GM18511 (cell line): ENCODE measurements around the gene ZSCAN21.

ENCODE experiments used
- ATAC-seq: cut with Tn5 transposase; IDR thresholded peaks from one replicate; pipeline ENCODE4 v1.9.1; 2021; ENCODE audit warnings: mild to moderate bottlenecking, moderate library complexity; ENCODE audit not compliant: unreplicated experiment

ZSCAN21 gene

GRCh38 chr7:100095289-100095688 lies 45.7 kb downstream of the ZSCAN21 start:
- no peak for ATAC-seq

DNA sequence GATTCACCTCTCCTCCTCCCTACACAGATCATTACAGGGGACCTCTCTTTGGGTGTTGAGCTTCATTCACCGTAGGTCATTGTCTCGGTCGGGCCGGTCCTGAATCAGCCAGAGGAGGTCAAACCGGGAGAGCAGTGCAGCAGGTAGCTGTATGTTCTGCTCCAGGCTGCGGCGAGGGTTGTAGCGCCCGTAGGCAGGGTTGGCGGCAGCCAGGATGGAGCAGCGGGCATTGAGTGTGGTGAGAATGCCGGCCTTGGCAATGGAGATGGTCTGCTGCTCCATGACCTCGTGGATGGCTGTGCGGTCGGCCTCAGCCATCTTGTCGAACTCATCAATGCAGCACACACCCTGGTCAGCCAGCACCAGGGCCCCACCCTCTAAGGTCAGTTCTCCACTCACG lies 46.1 kb downstream of the ZSCAN21 start:
- no peak for ATAC-seq

DNA sequence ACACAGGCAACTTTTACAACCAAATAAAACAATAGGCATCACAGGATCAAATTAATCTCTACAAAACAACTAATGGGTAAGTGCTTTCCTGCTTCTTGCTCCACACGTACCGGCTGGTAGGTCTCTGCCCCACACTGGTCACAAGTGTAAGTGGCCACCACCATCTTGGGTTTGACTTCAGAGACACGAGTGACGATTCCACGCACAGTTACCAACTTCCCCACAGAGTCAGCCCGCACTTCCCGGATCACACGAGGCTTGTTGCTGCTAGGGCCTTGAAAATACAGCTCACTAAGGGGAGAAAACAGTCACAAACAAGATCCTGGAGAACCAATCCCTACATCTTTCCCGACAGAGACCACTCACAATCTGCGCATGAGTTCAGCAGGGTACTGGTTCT lies 49.3 kb downstream of the ZSCAN21 start:
- ATAC-seq = no peak

GRCh38 chr7:100099452-100099851 lies 49.9 kb downstream of the ZSCAN21 start:
- no peak for ATAC-seq

DNA sequence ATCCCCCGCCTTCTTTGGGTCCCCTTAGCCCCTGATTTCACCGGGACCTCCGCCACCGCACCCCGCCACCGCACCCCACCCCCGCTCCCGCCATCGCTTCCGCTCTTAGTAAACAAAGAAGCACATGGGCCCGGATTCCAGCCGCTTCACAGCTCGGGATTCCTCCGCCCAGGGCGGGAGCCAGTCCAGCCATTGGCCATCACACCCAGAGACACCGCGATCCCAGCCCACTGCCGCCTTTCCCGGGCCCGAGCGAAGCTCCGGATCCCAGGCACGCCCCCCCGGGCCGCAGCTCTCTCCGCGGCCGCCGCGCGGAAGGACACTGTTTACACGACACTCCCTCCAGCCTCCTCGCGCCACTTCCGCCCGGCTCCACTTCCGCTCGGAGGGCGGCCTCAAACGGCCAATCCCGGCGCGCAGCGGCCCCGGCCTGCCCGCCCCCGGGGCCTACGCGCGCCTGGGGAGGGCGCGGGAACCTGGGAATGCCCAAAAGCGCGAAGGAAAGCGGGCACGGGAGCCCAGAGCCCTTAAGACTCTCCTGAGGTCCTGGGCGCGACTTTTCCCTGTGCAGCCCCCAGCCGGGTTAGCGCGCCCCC lies 50.9 kb downstream of the ZSCAN21 start:
- peak; percentile 78 for ATAC-seq

DNA sequence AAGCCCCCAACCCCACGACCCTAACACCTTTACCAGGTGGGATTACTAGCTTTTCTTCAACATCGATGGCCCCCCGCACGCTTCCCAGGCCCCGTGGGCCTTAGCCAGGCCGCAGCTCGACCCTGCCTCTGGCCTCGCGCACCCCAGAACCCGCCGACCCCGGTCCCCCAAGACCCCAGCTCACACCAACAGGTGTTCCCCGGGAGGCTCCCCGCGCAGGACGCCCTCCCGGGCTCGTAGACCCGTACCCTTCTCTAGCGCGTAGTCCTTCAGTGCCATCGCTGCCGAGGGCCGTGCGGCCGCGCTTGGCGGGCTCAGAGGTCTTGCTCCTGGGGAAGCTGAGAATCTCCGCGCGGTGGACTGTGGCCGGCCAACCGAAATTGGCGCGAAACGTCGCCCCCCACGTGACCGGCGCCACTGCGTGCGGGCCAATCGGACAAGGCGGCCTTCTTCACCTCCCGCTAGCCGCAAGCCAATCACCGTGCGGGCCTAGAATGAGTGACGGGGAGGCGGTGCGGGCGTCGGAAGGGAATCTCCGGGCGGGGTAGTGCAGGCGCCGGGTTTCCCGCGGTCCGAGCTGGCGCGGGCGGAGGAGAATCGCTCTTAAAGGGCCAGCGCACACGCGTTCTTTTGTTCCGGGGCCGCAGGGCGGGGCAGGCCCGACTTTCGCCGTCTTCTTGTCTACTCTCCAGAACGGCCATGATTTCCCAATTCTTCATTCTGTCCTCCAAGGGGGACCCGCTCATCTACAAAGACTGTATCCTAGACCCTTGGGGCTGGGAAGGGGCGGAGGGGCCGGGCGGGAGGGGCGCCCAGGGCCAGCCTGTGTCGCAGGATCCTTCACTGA lies 51.7 kb downstream of the ZSCAN21 start, which contains the start of the genes AP4M1 and MCM7:
Gene AP4M1, plus strand, starts transcription at position 628 of the 847 bp plus-strand sequence. Its CDS starts 72 bp downstream, at position 700.
Gene MCM7, minus strand, starts transcription at position 382 of the 847 bp plus-strand sequence. Its CDS starts 103 bp downstream, at position 279.
- ATAC-seq = peak; percentile 89

DNA sequence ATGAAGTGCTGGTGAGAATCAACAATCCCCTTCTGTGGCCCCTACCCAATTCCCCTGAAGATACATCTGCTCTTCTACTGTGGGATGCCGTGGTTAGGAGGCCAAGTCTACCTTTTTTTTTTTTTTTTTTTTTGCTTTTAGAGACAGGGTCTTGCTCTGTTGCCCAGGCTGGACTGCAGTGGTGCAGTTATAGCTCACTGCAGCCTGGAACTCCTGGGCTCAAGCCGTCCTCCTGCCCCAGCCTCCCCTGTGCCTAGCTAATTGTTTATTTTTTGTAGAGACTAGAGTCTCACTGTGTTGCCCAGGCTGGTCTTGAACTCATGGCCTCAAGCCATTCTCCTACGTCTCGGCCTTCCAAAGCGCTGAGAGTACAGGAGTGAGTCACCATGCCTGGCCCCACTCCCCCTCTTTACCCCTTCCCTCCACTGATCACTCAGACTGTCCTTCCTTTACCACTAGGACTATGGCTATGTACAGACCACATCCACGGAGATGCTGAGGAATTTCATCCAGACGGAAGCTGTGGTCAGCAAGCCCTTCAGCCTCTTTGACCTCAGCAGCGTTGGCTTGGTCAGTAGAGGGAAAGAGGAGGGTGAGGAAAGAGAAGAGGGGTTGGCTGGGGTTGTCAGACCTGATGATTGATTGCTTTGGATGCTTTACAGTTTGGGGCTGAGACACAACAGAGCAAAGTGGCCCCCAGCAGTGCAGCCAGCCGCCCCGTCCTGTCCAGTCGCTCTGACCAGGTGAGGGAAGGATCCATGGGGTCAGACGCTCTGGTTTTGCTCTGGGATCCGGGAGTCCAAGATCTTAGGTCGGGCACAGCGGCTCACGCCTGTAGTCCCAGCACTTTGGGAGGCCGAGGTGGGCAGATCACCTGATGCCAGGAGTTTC lies 53.6 kb downstream of the ZSCAN21 start:
- no peak for ATAC-seq

GRCh38 chr7:100105534-100105933 lies 56.0 kb downstream of the ZSCAN21 start:
- ATAC-seq = no peak

DNA sequence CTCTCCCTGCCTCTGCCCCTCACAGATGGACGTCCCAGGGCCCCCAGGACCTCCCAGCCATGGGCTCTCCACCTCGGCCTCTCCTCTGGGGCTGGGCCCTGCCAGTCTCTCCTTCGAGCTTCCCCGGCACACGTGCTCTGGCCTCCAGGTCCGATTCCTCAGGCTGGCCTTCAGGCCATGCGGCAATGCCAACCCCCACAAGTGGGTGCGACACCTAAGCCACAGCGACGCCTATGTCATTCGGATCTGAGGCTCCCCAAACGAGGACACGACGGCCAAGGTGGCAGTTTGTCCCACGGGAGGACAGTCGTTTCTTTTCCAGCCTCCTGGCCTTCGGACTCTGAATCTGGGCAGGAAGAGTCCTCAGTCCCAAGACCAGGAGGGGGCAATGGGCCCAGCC lies 57.1 kb downstream of the ZSCAN21 start:
- ATAC-seq = no peak

DNA sequence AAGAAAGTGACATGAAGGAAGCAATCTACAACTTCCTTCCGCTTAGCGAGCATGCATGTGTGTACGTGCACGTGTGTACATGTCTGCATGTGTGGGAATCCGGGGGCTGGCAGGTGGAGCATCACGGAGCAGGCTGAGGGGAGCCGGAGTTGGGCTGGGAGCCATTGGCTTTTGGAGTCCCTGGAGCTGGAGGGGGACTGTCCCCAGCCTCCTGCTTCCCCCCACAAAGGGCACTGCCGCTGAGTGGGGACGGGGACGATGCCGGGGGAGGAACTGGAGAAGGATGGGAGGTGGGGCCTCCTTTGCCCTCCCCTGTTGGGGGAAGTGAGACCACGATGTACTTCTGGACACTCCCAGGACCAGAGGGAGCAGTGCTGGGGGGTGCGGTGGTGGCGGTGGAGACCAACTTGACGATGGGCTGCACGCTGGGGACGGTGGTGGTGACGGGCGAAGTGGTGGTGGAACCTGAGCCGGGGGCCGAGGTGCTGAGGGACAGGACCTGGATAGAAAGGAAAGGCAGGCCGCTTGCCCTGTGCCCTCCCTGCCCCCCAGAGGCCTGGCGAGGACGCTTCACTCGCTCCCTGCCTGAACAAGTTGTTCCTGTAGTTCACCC lies 57.7 kb downstream of the ZSCAN21 start:
- ATAC-seq = no peak

DNA sequence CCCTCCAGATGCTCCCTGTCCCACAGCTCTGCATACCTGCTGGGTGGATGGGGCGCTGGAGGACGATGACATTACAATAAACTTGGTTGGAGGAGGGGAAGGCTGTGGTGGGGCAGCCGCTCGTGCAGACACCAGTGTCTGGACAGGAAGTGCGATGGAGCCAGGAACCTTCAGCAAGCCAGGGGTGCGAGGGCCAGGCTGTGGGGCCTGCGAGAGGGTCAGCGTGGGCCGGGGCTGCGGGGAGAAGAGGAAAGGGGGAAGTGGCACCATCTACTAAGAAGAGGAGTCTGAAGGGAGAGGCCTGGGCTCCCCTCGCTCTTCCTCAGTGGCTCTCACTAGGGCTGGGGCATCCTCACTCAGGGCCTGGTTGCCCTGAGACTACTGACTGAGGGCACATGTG lies 58.3 kb downstream of the ZSCAN21 start:
- no peak for ATAC-seq

DNA sequence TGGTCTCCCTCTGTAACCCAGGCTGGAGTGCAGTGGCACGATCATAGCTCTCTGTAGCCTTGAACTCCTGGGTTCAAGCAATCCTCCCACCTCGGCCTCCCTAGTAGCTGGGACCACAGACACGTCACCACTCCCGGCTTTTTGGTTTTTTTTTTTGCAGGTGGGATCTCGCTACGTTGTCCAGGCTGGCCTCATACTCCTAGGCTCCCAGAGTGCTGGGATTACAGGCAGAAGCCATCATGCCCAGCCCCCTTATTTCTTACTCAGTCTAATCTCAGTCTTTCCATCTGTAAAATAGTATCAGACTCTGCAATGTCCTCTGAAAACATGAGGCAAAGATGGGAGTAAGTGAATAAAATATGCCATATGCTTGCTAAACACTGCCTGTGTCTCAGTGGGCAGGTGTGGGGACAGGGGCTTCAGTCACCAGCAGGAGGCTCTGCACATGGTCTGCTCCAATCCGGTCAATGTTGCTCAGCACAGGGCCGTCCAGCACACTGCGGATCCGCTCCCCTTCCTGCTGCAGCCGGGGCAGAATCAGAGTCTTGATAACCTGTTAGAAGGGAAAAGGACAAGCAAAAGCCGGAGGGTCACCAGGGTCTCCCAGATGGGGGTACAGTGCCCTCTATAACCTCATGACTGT lies 60.1 kb downstream of the ZSCAN21 start:
- ATAC-seq = no peak

GRCh38 chr7:100111156-100111555 lies 61.6 kb downstream of the ZSCAN21 start:
- ATAC-seq = no peak

DNA sequence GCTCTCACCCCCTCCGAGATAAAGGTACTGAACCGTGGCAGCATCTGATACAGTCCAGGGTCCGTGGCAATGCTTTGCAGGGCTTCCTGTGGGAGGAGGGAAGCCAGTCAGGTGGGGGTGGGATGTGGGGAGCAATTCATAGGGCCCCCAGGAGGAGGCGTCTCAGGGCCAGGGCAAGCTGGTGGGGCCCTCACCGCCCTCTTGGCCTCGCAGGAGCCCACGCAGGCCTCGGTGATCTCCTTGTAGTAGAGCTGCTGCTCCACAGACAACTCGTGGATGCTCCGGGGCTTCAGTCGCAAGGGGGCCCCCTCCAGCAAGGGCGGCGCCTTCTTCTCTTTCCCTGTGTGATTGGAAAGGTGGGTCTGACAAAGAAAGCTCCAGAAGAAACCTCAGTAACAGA lies 62.3 kb downstream of the ZSCAN21 start:
- no peak for ATAC-seq
